ENCODE results near the gene NTHL1. TPM values are rescaled to one million over a fixed set of nuclear protein-coding genes. Genes with fewer than 3 reads are reported as not detected.

The NTHL1 gene
- total and polyA plus RNA-seq, 2 donors (not counting 3 experiments of a cell fraction or from before 2014, with no cell fraction given), result 39.8 to 65.8 TPM

GRCh38 chr16:2086106-2086742 is 38.6 kb upstream of the NTHL1 start:
- H3K27ac ChIP-seq (ENCODE audit: insufficient read depth, low read depth, low read length), result no peak overlapping the region
- TF ChIP-seq GATA2 (IDR thresholded peaks at IDR 0.05; ENCODE audit: insufficient read depth, insufficient read length, low read depth, low read length) (no peak), FOS (IDR thresholded peaks at IDR 0.05; ENCODE audit: borderline replicate concordance, insufficient read depth, low read length) (no peak), POLR2AphosphoS5 (IDR thresholded peaks at IDR 0.05; ENCODE audit: insufficient read depth, low read depth, low read length) (no peak)
- TF ChIP-seq, protein P1, sequence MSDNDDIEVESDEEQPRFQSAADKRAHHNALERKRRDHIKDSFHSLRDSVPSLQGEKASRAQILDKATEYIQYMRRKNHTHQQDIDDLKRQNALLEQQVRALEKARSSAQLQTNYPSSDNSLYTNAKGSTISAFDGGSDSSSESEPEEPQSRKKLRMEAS (IDR thresholded peaks at IDR 0.05; ENCODE audit: insufficient read depth, insufficient read length), result no peak
- intact Hi-C loops (cut with micrococcal nuclease) (no loop called here), dilution Hi-C loops (cut with MboI; ENCODE audit: extremely low pct_ligation_motif_present, low sequenced_read_pairs) (no loop called here)
- H3K4me1 ChIP-seq (ENCODE audit: control insufficient read depth, extremely low read depth, insufficient read depth, low read length), result no peaks in the 10 kb centered on the region
- ChIA-PET CTCF (interaction anchor here (1.0 to 2.5 kb wide), 4 partner anchors 10 to 64 kb away, joined by 3 to 8 read pairs (median 5); no protein-coding TSS in a partner anchor), POLR2A (no interaction called here)
- DNase-seq (ENCODE audit: low read depth, low spot score), result no peak
- no peaks in the 10 kb centered on the region for H3K9me3 ChIP-seq (replicated peaks; ENCODE audit: control insufficient read depth, insufficient read depth, low read length)
- no peaks in the 10 kb centered on the region for H4K20me1 ChIP-seq (replicated peaks; ENCODE audit: control insufficient read depth, extremely low read depth, insufficient read depth, low read length)
- FAIRE-seq, result no peak
- no peaks in the 10 kb centered on the region for H3K79me2 ChIP-seq (ENCODE audit: control insufficient read depth, insufficient read depth, low read length)
- H3K27me3 ChIP-seq (ENCODE audit: control insufficient read depth in 2 of 2, insufficient read depth in 2 of 2, low read length in 2 of 2), result no peaks in the 10 kb centered on the region
- H3K4me2 ChIP-seq (ENCODE audit: insufficient read depth, low read length), result no peak overlapping the region
- H3K4me3 ChIP-seq (replicated peaks in 1 of 3; ENCODE audit: insufficient read depth in 1 of 3, low read depth in 1 of 3, low read length in 3 of 3), result no peak overlapping the region
- no peak overlapping the region for H2AFZ ChIP-seq (ENCODE audit: low read depth, low read length)
- H3K36me3 ChIP-seq (ENCODE audit: control insufficient read depth in 2 of 2, extremely low read depth in 1 of 2, insufficient read depth in 2 of 2, low read length in 2 of 2), result peaks cover 0 to 51% of the 10 kb centered on the region in 2 experiments
- H3K9me1 ChIP-seq (replicated peaks; ENCODE audit: control insufficient read depth, extremely low read depth, insufficient read depth, low read length), result no peaks in the 10 kb centered on the region
- BruUV-seq (replicated peaks), result no TSS peak
- H3K9ac ChIP-seq (replicated peaks; ENCODE audit: extremely low read depth, insufficient read depth, low read length), result no peak overlapping the region

- FAIRE-seq (no peak), DNase-seq (ENCODE audit: low read depth, low spot score) (no peak)
- no peak overlapping the region for H3K27ac ChIP-seq (ENCODE audit: insufficient read depth, low read depth, low read length)
- peaks cover 0 to 57% of the 10 kb centered on the region in 2 experiments for H3K36me3 ChIP-seq (ENCODE audit: control insufficient read depth in 2 of 2, extremely low read depth in 1 of 2, insufficient read depth in 2 of 2, low read length in 2 of 2)
- H3K4me3 ChIP-seq (replicated peaks in 1 of 3; ENCODE audit: insufficient read depth in 1 of 3, low read depth in 1 of 3, low read length in 3 of 3), result no peak overlapping the region
- intact Hi-C loops (cut with micrococcal nuclease), result no loop called here
- ChIA-PET CTCF (interaction anchor here (1.0 to 2.5 kb wide), 4 partner anchors 9 to 63 kb away, joined by 3 to 8 read pairs (median 5); no protein-coding TSS in a partner anchor), POLR2A (no interaction called here)
- no peaks in the 10 kb centered on the region for H3K27me3 ChIP-seq (ENCODE audit: control insufficient read depth in 2 of 2, insufficient read depth in 2 of 2, low read length in 2 of 2)
- H4K20me1 ChIP-seq (replicated peaks; ENCODE audit: control insufficient read depth, extremely low read depth, insufficient read depth, low read length), result no peaks in the 10 kb centered on the region
- H2AFZ ChIP-seq (ENCODE audit: low read depth, low read length), result no peak overlapping the region
- no peaks in the 10 kb centered on the region for H3K4me1 ChIP-seq (ENCODE audit: control insufficient read depth, extremely low read depth, insufficient read depth, low read length)
- dilution Hi-C loops (cut with MboI; ENCODE audit: extremely low pct_ligation_motif_present, low sequenced_read_pairs), result no loop called here
- TF ChIP-seq JUN (IDR thresholded peaks at IDR 0.05; ENCODE audit: borderline replicate concordance, insufficient read depth, insufficient read length, low read depth), result no peak
- TF ChIP-seq FOS (IDR thresholded peaks at IDR 0.05; ENCODE audit: borderline replicate concordance, insufficient read depth, low read length), result no peak
- TF ChIP-seq, protein P1 (IDR thresholded peaks at IDR 0.05; ENCODE audit: insufficient read depth, insufficient read length), result no peak
- no peak for TF ChIP-seq POLR2A (IDR thresholded peaks at IDR 0.05; ENCODE audit: low read depth, low read length)
- TF ChIP-seq CTCF (IDR thresholded peaks at IDR 0.05; ENCODE audit: extremely low read depth in 1 of 2, insufficient read depth in 1 of 2, low read depth in 1 of 2, low read length in 2 of 2), result no peak
- TF ChIP-seq EZH2 (IDR thresholded peaks at IDR 0.05; ENCODE audit: borderline replicate concordance, low read depth, low read length, severe bottlenecking), result no peak
- no peak for TF ChIP-seq GATA2 (IDR thresholded peaks at IDR 0.05; ENCODE audit: insufficient read depth, insufficient read length, low read depth, low read length)
- no peak for TF ChIP-seq POLR2AphosphoS5 (IDR thresholded peaks at IDR 0.05; ENCODE audit: insufficient read depth, low read depth, low read length)
- TF ChIP-seq MYC (IDR thresholded peaks at IDR 0.05; ENCODE audit: low read depth, low read length), result no peak
- no peak overlapping the region for H3K4me2 ChIP-seq (ENCODE audit: insufficient read depth, low read length)
- H3K9me3 ChIP-seq (replicated peaks; ENCODE audit: control insufficient read depth, insufficient read depth, low read length), result no peaks in the 10 kb centered on the region
- BruUV-seq (replicated peaks), result no TSS peak
- H3K79me2 ChIP-seq (ENCODE audit: control insufficient read depth, insufficient read depth, low read length), result no peaks in the 10 kb centered on the region
- H3K9ac ChIP-seq (replicated peaks; ENCODE audit: extremely low read depth, insufficient read depth, low read length), result no peak overlapping the region
- H3K9me1 ChIP-seq (replicated peaks; ENCODE audit: control insufficient read depth, extremely low read depth, insufficient read depth, low read length), result no peaks in the 10 kb centered on the region
Observed at GRCh38 chr16:2085669-2086068, 38.0 kb upstream of the NTHL1 start.

All from endothelial cell of umbilical vein (primary cell).